PC-9 (cell line): ENCODE results near the gene GNAO1. TPM values are rescaled to one million over a fixed set of nuclear protein-coding genes. Genes with fewer than 3 reads are reported as not detected.

ENCODE experiments used
- BruUV-seq: library from RNA; stranded (reverse); fragments of 400-500 nt; replicated peaks from 2 replicates; lab custom pipeline; 2021; lab: Mats Ljungman, UMichigan
- CTCF ChIA-PET: fragments of 300-600 bp; sonication (Branson Sonifier 250); formaldehyde crosslinking; loops from one replicate; lab custom pipeline; 2022; ENCODE audit warnings: antibody characterized with exemption; lab: Charles Lee
- POLR2A ChIA-PET: fragments of 300-600 bp; sonication (Branson Sonifier 250); formaldehyde crosslinking; loops from one replicate; lab custom pipeline; 2022; ENCODE audit warnings: antibody characterized with exemption; ENCODE audit not compliant: unreplicated experiment; lab: Charles Lee
- DNase-seq, 2 experiments: peaks; one replicate each; pipeline versions ENCODE4 v3.0.0 to v3.0.0-alpha.2; 2015 to 2022; ENCODE audit warnings: mixed read lengths in 1 of 2
- H2AFZ ChIP-seq: fragments of 200-600 bp; sonication (generic); 2 replicates; pipeline ENCODE4 v1.8.1; 2017; ENCODE audit warnings: antibody characterized with exemption
- H3F3A ChIP-seq: fragments of 200-600 bp; sonication (generic); 2 replicates; pipeline ENCODE4 v1.8.1; 2017; ENCODE audit warnings: antibody characterized with exemption, mild to moderate bottlenecking, low read depth; ENCODE audit not compliant: insufficient read depth
- H3K27ac ChIP-seq: fragments of 200-600 bp; sonication (generic); 2 replicates; pipeline ENCODE4 v1.6.1; 2016; ENCODE audit warnings: mixed run types
- H3K27me3 ChIP-seq: fragments of 200-600 bp; sonication (generic); 2 replicates; pipeline ENCODE4 v1.6.1; 2016; ENCODE audit warnings: low read depth, mixed run types; ENCODE audit not compliant: insufficient read depth
- H3K36me3 ChIP-seq: fragments of 200-600 bp; sonication (generic); 2 replicates; pipeline ENCODE4 v1.6.1; 2016; ENCODE audit warnings: low read depth, mixed run types
- H3K4me1 ChIP-seq: fragments of 200-600 bp; sonication (generic); replicated peaks from 2 replicates; pipeline ENCODE4 v1.6.1; 2016; ENCODE audit warnings: mixed run types; ENCODE audit not compliant: insufficient read depth
- H3K4me2 ChIP-seq: fragments of 200-600 bp; sonication (generic); 2 replicates; pipeline ENCODE4 v1.6.1; 2017; ENCODE audit warnings: mixed run types
- H3K4me3 ChIP-seq: fragments of 200-600 bp; sonication (generic); 2 replicates; pipeline ENCODE4 v1.6.1; 2016; ENCODE audit warnings: mixed run types
- H3K79me2 ChIP-seq: fragments of 200-600 bp; sonication (generic); 2 replicates; pipeline ENCODE4 v1.6.1; 2017; ENCODE audit warnings: low read depth, mixed run types
- H3K9me2 ChIP-seq: fragments of 200-600 bp; sonication (generic); 2 replicates; pipeline ENCODE4 v1.8.1; 2017; ENCODE audit warnings: mild to moderate bottlenecking; ENCODE audit not compliant: insufficient read depth
- H3K9me3 ChIP-seq: fragments of 200-600 bp; sonication (generic); 2 replicates; pipeline ENCODE4 v1.8.1; 2016; ENCODE audit warnings: low read depth; ENCODE audit not compliant: insufficient read depth
- H4K20me1 ChIP-seq: fragments of 200-600 bp; sonication (generic); 2 replicates; pipeline ENCODE4 v1.8.1; 2017; ENCODE audit not compliant: insufficient read depth
- EZH2 ChIP-seq: fragments of 200-600 bp; sonication (generic); IDR thresholded peaks from 2 replicates; pipeline ENCODE4 v1.8.0; 2017; ENCODE audit warnings: antibody characterized with exemption, low read depth
- intact Hi-C: fragments of 100-400 bp; cut with micrococcal nuclease; formaldehyde crosslinking; loops from one replicate; pipeline ENCODE4 v1.10.0; 2022; ENCODE audit not compliant: unreplicated experiment
- total RNA-seq: library from RNA; stranded (reverse); gene quantifications from 2 replicates; pipeline ENCODE4 v1.2.3, GENCODE V29; 2021
- TF ChIP-seq, protein P1 (sequence below): fragments of 200-600 bp; sonication (generic); conservative IDR thresholded peaks from 2 replicates; pipeline ENCODE4 v1.6.1; 2017; ENCODE audit warnings: mixed run types, antibody characterized with exemption, mild to moderate bottlenecking, moderate library complexity

The GNAO1 gene
- total RNA-seq, 1 experiment from 2014 or later, result 2.8 TPM

DNA sequence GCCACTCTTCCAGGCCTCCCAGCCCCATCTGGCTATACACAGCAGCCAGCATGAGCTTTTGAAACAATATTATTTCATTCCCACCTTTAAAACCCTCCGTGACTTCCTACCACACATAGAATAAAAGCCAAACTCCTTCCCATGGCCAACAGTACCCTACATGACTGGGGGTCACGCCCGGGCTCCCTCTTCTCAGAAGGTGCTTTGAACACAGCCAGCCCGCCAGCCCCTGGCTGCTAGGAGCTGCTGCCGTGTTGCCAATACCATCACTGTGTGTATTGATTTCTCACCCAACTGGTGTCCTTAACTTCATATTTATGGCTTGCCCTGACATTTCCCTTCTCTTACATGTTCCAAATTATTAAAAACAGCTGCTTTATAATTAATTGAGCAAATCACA, 111.2 kb downstream of the GNAO1 start:
- no peaks in the 10 kb centered on the region for H3K9me3 ChIP-seq
- H4K20me1 ChIP-seq, result no peaks in the 10 kb centered on the region
- no peak overlapping the region for H3K27ac ChIP-seq
- H3K9me2 ChIP-seq, result no peaks in the 10 kb centered on the region
- H3K79me2 ChIP-seq, result no peaks in the 10 kb centered on the region
- CTCF ChIA-PET, result no interaction called here
- H3K27me3 ChIP-seq, result no peaks in the 10 kb centered on the region
- POLR2A ChIA-PET, result interaction anchor here (0.5 kb wide), 1 partner anchor 49 kb away, joined by 3 read pairs; no protein-coding TSS in a partner anchor
- intact Hi-C loops, result loop anchor here (5.0 kb wide), 1 partner anchor 105 kb away; no protein-coding TSS in a partner anchor
- peaks cover 10% of the 10 kb centered on the region; the same call in 1 of the 2 replicates for H3K4me1 ChIP-seq
- H3K4me3 ChIP-seq, result no peak overlapping the region
- no peak for DNase-seq
- TF ChIP-seq, protein P1, sequence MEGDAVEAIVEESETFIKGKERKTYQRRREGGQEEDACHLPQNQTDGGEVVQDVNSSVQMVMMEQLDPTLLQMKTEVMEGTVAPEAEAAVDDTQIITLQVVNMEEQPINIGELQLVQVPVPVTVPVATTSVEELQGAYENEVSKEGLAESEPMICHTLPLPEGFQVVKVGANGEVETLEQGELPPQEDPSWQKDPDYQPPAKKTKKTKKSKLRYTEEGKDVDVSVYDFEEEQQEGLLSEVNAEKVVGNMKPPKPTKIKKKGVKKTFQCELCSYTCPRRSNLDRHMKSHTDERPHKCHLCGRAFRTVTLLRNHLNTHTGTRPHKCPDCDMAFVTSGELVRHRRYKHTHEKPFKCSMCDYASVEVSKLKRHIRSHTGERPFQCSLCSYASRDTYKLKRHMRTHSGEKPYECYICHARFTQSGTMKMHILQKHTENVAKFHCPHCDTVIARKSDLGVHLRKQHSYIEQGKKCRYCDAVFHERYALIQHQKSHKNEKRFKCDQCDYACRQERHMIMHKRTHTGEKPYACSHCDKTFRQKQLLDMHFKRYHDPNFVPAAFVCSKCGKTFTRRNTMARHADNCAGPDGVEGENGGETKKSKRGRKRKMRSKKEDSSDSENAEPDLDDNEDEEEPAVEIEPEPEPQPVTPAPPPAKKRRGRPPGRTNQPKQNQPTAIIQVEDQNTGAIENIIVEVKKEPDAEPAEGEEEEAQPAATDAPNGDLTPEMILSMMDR, result no peak
- TF ChIP-seq EZH2, result no peak
- no peak overlapping the region for H3K4me2 ChIP-seq
- BruUV-seq, result no TSS peak
- no peaks in the 10 kb centered on the region for H3K36me3 ChIP-seq
- H3F3A ChIP-seq, result 0 out of 2 replicates have a peak, but pooled peaks cover 2% of the 10 kb centered on the region
- no peak overlapping the region for H2AFZ ChIP-seq

DNA sequence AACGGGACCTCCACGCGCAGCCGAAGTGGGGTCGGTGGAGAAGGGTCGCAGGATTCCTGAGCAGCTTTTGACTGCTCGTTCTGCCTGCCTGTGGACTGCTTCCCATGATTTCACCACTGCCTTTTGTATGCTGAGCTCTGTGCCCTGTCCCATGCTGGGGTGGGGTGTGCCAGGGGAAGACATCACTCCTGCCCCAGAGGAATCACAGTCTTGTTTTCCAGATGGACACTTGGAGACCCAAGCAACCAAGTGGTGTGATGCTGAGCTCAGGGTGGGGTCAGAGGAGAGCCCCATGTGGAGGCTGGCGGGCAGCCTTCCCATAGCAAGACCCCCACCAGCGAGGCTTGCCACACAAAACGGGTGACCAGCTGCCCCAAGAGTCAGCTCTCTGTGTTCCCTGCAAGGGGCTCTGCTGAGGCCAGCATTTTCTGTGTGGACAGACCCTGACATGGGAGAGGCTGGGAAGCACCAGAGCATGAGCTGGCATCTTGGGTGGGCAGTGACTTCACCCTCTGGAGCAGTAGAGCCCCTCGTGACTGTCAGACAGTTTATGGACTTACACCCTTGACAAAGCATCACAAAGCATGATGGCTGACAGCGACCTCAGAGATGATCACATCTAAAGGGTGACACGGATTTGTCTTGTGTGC, 111.9 kb downstream of the GNAO1 start:
- H3K4me2 ChIP-seq, result no peak overlapping the region
- peaks cover 10% of the 10 kb centered on the region; the same call in 1 of the 2 replicates for H3K4me1 ChIP-seq
- intact Hi-C loops, result loop anchor here (5.0 kb wide), 1 partner anchor 106 kb away; no protein-coding TSS in a partner anchor
- no peaks in the 10 kb centered on the region for H4K20me1 ChIP-seq
- 0 out of 2 replicates have a peak, but pooled peaks cover 2% of the 10 kb centered on the region for H3F3A ChIP-seq
- H3K27ac ChIP-seq, result no peak overlapping the region
- no peak for DNase-seq
- CTCF ChIA-PET, result no interaction called here
- POLR2A ChIA-PET, result no interaction called here
- TF ChIP-seq, protein P1, result no peak
- no peak for TF ChIP-seq EZH2
- H3K9me3 ChIP-seq, result no peaks in the 10 kb centered on the region
- no peaks in the 10 kb centered on the region for H3K27me3 ChIP-seq
- H3K79me2 ChIP-seq, result no peaks in the 10 kb centered on the region
- H3K9me2 ChIP-seq, result no peaks in the 10 kb centered on the region
- H3K36me3 ChIP-seq, result no peaks in the 10 kb centered on the region
- no TSS peak for BruUV-seq
- H2AFZ ChIP-seq, result no peak overlapping the region
- no peak overlapping the region for H3K4me3 ChIP-seq

DNA sequence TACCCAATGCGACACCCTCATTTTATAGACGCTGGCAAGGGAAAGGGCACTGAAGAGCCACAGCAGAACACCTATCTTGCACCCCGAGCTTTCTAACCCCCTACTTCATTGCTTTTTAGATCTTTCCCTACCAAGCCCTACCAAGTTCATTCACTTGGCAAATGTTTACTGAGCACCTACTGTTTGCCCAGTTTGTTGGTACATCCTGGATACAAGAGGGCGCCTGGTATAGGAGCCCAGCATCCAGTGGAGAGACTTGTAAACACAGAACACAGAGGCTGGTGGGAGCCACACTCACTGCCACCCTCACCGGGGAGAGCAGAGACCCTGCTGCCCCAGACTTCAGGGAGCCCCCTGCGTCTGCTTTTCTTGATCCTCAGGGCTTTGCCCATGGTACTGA, 112.6 kb downstream of the GNAO1 start:
- no peak overlapping the region for H3K4me2 ChIP-seq
- H3K36me3 ChIP-seq, result no peaks in the 10 kb centered on the region
- H3K27ac ChIP-seq, result no peak overlapping the region
- no peaks in the 10 kb centered on the region for H3K27me3 ChIP-seq
- H2AFZ ChIP-seq, result no peak overlapping the region
- no peaks in the 10 kb centered on the region for H3K79me2 ChIP-seq
- intact Hi-C loops, result loop anchor here (5.0 kb wide), 1 partner anchor 107 kb away; no protein-coding TSS in a partner anchor
- DNase-seq, result no peak
- ChIA-PET CTCF (no interaction called here), POLR2A (no interaction called here)
- no peaks in the 10 kb centered on the region for H4K20me1 ChIP-seq
- H3K4me1 ChIP-seq, result peaks cover 10% of the 10 kb centered on the region; the same call in 1 of the 2 replicates
- 0 out of 2 replicates have a peak, but pooled peaks cover 2% of the 10 kb centered on the region for H3F3A ChIP-seq
- no peaks in the 10 kb centered on the region for H3K9me2 ChIP-seq
- TF ChIP-seq, protein P1, result no peak
- TF ChIP-seq EZH2, result no peak
- no peaks in the 10 kb centered on the region for H3K9me3 ChIP-seq
- no TSS peak for BruUV-seq
- no peak overlapping the region for H3K4me3 ChIP-seq
